K562 (cell line): Measurements from ENCODE around the gene TRIM33. TPM values are rescaled to one million over a fixed set of nuclear protein-coding genes. Genes with fewer than 3 reads are reported as not detected.
A peak's percentile ranks its signal among the peaks of the same experiment; 100 is the strongest.

ENCODE experiments used
- ASH1L ChIP-seq: fragments of 450-650 bp; IDR thresholded peaks from 2 replicates; pipeline ENCODE4 v1.6.1; 2018; ENCODE audit warnings: borderline replicate concordance, mild to moderate bottlenecking, low read depth; ENCODE audit not compliant: partially characterized antibody
- BRD4 ChIP-seq: fragments of 200-600 bp; sonication (generic); IDR thresholded peaks from 2 replicates; pipeline ENCODE4 v1.6.1; 2017; ENCODE audit warnings: inconsistent platforms
- BRD9 ChIP-seq: fragments of 450-650 bp; IDR thresholded peaks from 2 replicates; pipeline ENCODE4 v1.6.1; 2018; ENCODE audit warnings: low read depth; ENCODE audit not compliant: partially characterized antibody
- DPF2 ChIP-seq: fragments of 450-650 bp; IDR thresholded peaks from 2 replicates; pipeline ENCODE4 v1.6.1; 2016
- FOXM1 ChIP-seq, 2 experiments: fragments of 450-650 bp in 1 of 2; sonication (generic) in 1 of 2; formaldehyde crosslinking in 1 of 2; IDR thresholded peaks; 2 replicates each; pipeline versions ENCODE4 v1.6.1 to v1.9.0; 2017 to 2022; ENCODE audit warnings: low read depth in 2 of 2, mild to moderate bottlenecking in 2 of 2, missing genetic modification reagents in 1 of 2, moderate library complexity in 1 of 2
- FOXP1 ChIP-seq: sonication (generic); formaldehyde crosslinking; IDR thresholded peaks from 2 replicates; pipeline ENCODE4 v1.8.0; 2022; ENCODE audit warnings: mild to moderate bottlenecking, missing genetic modification reagents
- KDM5B ChIP-seq: fragments of 200-600 bp; sonication (generic); IDR thresholded peaks from 2 replicates; pipeline ENCODE4 v1.6.1; 2012; ENCODE audit warnings: low read depth, mild to moderate bottlenecking, moderate library complexity, low read length, control low read depth, inconsistent platforms; ENCODE audit not compliant: insufficient replicate concordance
- LEF1 ChIP-seq: fragments of 450-650 bp; IDR thresholded peaks from 2 replicates; pipeline ENCODE4 v1.6.1; 2016; ENCODE audit warnings: mild to moderate bottlenecking
- NELFE ChIP-seq: IDR thresholded peaks from 2 replicates; pipeline ENCODE4 v1.6.1; 2011; ENCODE audit warnings: mild to moderate bottlenecking; ENCODE audit not compliant: insufficient read depth, insufficient read length
- NONO ChIP-seq, 2 experiments: fragments of 200-400 bp in 1 of 2; fragments of 450-650 bp in 1 of 2; formaldehyde crosslinking in 1 of 2; IDR thresholded peaks; 2 replicates each; pipeline ENCODE4 v1.6.1; 2017; ENCODE audit warnings: low read depth in 2 of 2, mild to moderate bottlenecking in 2 of 2, moderate library complexity in 2 of 2, low read length in 1 of 2
- NR4A1 ChIP-seq, 2 experiments: fragments of 250-450 bp in 1 of 2; fragments of 450-650 bp in 1 of 2; sonication (Bioruptor Pico) in 1 of 2; IDR thresholded peaks; 2 replicates each; pipeline versions ENCODE4 v1.4.0 to v1.6.1; 2016 to 2020; ENCODE audit warnings: mild to moderate bottlenecking in 2 of 2, missing compliant biosample characterization in 1 of 2, missing genetic modification characterization in 1 of 2, moderate library complexity in 1 of 2
- POLR2AphosphoS5 ChIP-seq: IDR thresholded peaks from 2 replicates; pipeline ENCODE4 v1.6.1; 2011; ENCODE audit warnings: mild to moderate bottlenecking, low read depth, low read length, moderate library complexity; ENCODE audit not compliant: control insufficient read depth, insufficient read depth
- RBFOX2 ChIP-seq: fragments of 200-400 bp; formaldehyde crosslinking; IDR thresholded peaks from 2 replicates; pipeline ENCODE4 v1.6.1; 2017; ENCODE audit warnings: low read depth, mild to moderate bottlenecking, low read length, moderate library complexity
- SMARCA4 ChIP-seq: fragments of 450-650 bp; IDR thresholded peaks from 2 replicates; pipeline ENCODE4 v1.6.1; 2016
- STAT5A ChIP-seq: IDR thresholded peaks from 2 replicates; pipeline ENCODE4 v1.6.1; 2012; ENCODE audit warnings: low read length, inconsistent platforms, borderline replicate concordance
- TBP ChIP-seq: optimal IDR thresholded peaks from 2 replicates; pipeline ENCODE3; 2011; ENCODE audit warnings: low read depth, low read length, improper control_type of control experiment
- ZNF561 ChIP-seq: fragments of 450-650 bp; formaldehyde crosslinking; conservative IDR thresholded peaks from 2 replicates; pipeline ENCODE4 v1.4.0; 2020; ENCODE audit warnings: mild to moderate bottlenecking, moderate library complexity
- ZNF77 ChIP-seq: fragments of 250-450 bp; sonication (Bioruptor Pico); IDR thresholded peaks from 2 replicates; pipeline ENCODE4 v1.5.0; 2020
- polyA plus RNA-seq, 8 experiments: library from polyadenylated mRNA; depleted of rRNA in 4 of 8; stranded (reverse) in 5 of 8; unstranded in 3 of 8; fragments of >200 nt; fragmentation: Nextera tagmentation in 2 of 8; fragmentation: Illumina TruSeq in 1 of 8; extraction: Ambion mirVana in 2 of 8; extraction: Trizol in 1 of 8; gene quantifications; 2 replicates each; pipeline versions ENCODE4 v1.2.1 to v1.2.3, GENCODE V29; 2011 to 2014; ENCODE audit warnings: inconsistent platforms in 1 of 8, missing spikeins in 1 of 8
- total RNA-seq, 7 experiments: library from RNA; depleted of rRNA in 6 of 7; stranded (reverse); fragments of >200 nt in 6 of 7; fragmentation: Illumina TruSeq in 2 of 7; extraction: Trizol in 2 of 7; gene quantifications; 2 replicates each; pipeline versions ENCODE4 v1.2.1 to v1.2.3, GENCODE V29; 2011 to 2021; ENCODE audit warnings: low replicate concordance in 1 of 7
- TF ChIP-seq, protein P1 (sequence below): sonication (generic); formaldehyde crosslinking; IDR thresholded peaks from 2 replicates; pipeline ENCODE4 v1.8.0; 2022; ENCODE audit warnings: mild to moderate bottlenecking, missing genetic modification reagents
- TF ChIP-seq, protein P2 (sequence below): sonication (generic); formaldehyde crosslinking; IDR thresholded peaks from 2 replicates; pipeline ENCODE4 v1.8.0; 2022; ENCODE audit warnings: mild to moderate bottlenecking, missing genetic modification reagents
- TF ChIP-seq, protein P3 (sequence below): sonication (generic); formaldehyde crosslinking; IDR thresholded peaks from 2 replicates; pipeline ENCODE4 v1.8.0; 2022; ENCODE audit warnings: missing genetic modification reagents, mild to moderate bottlenecking, borderline replicate concordance
- TF ChIP-seq, protein P4 (sequence below): fragments of 250-450 bp; sonication (Bioruptor Pico); IDR thresholded peaks from 2 replicates; pipeline ENCODE4 v1.4.0; 2020; ENCODE audit warnings: mild to moderate bottlenecking, moderate library complexity

The TRIM33 gene
- total and polyA plus RNA-seq, 9 of the 15 experiments (the other 6 are each of a cell fraction or from before 2014, with no cell fraction given) = 9.3 to 58.4 (median 40.2) TPM

DNA sequence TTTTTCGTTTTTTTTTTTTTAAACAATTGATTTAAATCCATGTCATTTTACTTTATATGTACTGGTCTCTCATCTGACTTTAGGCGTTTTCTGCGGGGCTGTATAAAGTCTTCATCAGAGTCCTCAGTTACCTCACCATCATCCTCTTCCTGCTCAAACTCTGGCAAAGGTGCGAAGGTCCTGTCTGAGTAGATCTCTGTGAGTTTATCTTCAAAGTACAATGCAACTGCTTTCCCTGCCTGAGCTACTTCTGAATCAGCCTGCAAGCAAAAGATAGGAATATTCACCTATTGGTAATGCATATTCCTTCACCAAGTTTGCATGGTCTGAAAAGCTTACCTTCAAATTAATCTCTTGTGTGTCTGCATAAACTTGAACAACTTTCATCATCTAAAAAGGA lies 113.4 kb downstream of the TRIM33 start (continued):
- no peak for TF ChIP-seq ASH1L
- 0 out of 2 replicates have a peak, but pooled peaks have one; percentile 28 for TF ChIP-seq FOXM1 (IDR thresholded peaks at IDR 0.05; ENCODE audit: low read depth)
- no peak for TF ChIP-seq FOXM1 (CRISPR knock-in tag; IDR thresholded peaks at IDR 0.05; ENCODE audit: low read depth)
- TF ChIP-seq, protein P1, sequence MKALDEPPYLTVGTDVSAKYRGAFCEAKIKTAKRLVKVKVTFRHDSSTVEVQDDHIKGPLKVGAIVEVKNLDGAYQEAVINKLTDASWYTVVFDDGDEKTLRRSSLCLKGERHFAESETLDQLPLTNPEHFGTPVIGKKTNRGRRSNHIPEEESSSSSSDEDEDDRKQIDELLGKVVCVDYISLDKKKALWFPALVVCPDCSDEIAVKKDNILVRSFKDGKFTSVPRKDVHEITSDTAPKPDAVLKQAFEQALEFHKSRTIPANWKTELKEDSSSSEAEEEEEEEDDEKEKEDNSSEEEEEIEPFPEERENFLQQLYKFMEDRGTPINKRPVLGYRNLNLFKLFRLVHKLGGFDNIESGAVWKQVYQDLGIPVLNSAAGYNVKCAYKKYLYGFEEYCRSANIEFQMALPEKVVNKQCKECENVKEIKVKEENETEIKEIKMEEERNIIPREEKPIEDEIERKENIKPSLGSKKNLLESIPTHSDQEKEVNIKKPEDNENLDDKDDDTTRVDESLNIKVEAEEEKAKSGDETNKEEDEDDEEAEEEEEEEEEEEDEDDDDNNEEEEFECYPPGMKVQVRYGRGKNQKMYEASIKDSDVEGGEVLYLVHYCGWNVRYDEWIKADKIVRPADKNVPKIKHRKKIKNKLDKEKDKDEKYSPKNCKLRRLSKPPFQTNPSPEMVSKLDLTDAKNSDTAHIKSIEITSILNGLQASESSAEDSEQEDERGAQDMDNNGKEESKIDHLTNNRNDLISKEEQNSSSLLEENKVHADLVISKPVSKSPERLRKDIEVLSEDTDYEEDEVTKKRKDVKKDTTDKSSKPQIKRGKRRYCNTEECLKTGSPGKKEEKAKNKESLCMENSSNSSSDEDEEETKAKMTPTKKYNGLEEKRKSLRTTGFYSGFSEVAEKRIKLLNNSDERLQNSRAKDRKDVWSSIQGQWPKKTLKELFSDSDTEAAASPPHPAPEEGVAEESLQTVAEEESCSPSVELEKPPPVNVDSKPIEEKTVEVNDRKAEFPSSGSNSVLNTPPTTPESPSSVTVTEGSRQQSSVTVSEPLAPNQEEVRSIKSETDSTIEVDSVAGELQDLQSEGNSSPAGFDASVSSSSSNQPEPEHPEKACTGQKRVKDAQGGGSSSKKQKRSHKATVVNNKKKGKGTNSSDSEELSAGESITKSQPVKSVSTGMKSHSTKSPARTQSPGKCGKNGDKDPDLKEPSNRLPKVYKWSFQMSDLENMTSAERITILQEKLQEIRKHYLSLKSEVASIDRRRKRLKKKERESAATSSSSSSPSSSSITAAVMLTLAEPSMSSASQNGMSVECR = no peak
- no peak for TF ChIP-seq NONO (IDR thresholded peaks at IDR 0.05; ENCODE audit: low read depth in 2 of 2, low read length in 1 of 2)
- TF ChIP-seq FOXP1 (CRISPR knock-in tag) = no peak
- TF ChIP-seq, protein P2, sequence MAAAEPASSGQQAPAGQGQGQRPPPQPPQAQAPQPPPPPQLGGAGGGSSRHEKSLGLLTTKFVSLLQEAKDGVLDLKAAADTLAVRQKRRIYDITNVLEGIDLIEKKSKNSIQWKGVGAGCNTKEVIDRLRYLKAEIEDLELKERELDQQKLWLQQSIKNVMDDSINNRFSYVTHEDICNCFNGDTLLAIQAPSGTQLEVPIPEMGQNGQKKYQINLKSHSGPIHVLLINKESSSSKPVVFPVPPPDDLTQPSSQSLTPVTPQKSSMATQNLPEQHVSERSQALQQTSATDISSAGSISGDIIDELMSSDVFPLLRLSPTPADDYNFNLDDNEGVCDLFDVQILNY (CRISPR knock-in tag) = no peak
- TF ChIP-seq KDM5B = no peak
- peak; percentile 59; the same call in 1 of the 2 replicates for TF ChIP-seq LEF1
- peak; percentile 43; the same call in 1 of the 2 replicates for TF ChIP-seq POLR2AphosphoS5
- TF ChIP-seq ZNF77 (CRISPR knock-in tag) = no peak
- TF ChIP-seq SMARCA4 = peak; percentile 70; the same call in 1 of the 2 replicates
- no peak for TF ChIP-seq RBFOX2
- no peak for TF ChIP-seq NR4A1 (CRISPR knock-in tag; IDR thresholded peaks at IDR 0.05)
- TF ChIP-seq NR4A1 (tag; IDR thresholded peaks at IDR 0.05) = no peak
- TF ChIP-seq, protein P3, sequence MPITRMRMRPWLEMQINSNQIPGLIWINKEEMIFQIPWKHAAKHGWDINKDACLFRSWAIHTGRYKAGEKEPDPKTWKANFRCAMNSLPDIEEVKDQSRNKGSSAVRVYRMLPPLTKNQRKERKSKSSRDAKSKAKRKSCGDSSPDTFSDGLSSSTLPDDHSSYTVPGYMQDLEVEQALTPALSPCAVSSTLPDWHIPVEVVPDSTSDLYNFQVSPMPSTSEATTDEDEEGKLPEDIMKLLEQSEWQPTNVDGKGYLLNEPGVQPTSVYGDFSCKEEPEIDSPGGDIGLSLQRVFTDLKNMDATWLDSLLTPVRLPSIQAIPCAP = no peak
- TF ChIP-seq, protein P4, sequence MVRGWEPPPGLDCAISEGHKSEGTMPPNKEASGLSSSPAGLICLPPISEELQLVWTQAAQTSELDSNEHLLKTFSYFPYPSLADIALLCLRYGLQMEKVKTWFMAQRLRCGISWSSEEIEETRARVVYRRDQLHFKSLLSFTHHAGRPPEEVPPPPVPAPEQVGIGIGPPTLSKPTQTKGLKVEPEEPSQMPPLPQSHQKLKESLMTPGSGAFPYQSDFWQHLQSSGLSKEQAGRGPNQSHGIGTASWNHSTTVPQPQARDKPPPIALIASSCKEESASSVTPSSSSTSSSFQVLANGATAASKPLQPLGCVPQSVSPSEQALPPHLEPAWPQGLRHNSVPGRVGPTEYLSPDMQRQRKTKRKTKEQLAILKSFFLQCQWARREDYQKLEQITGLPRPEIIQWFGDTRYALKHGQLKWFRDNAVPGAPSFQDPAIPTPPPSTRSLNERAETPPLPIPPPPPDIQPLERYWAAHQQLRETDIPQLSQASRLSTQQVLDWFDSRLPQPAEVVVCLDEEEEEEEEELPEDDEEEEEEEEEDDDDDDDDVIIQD (CRISPR knock-in tag) = no peak
- TF ChIP-seq BRD9 = no peak
- no peak for TF ChIP-seq BRD4
- TF ChIP-seq ZNF561 (CRISPR knock-in tag) = no peak
- peak; percentile 59; the same call in 1 of the 2 replicates for TF ChIP-seq STAT5A
- TF ChIP-seq TBP = no peak
- peak; percentile 80 for TF ChIP-seq DPF2
- no peak for TF ChIP-seq NELFE
